Hematopoietic multipotent progenitor cell treated with erythropoietin and hydrocortisone succinate and interleukin-3 and kit ligand, for 8 days (in vitro differentiated cells): ENCODE measurements around the gene NOL3.
"Not testable (repeated sequence)": the region's sequence is repeated elsewhere in the genome, so short reads cannot be mapped to it uniquely, and the experiment has no call there.

Source experiments
- DNase-seq: peaks from one replicate; pipeline ENCODE4 v3.0.0-alpha.2; 2015

Gene NOL3

GRCh38 chr16:67170168-67170948 lies at the start of gene NOL3:
TSS of gene NOL3 (plus strand) at chr16:67170538.
- DNase-seq, result peak; percentile 47

GRCh38 chr16:67122799-67123198 lies 47.5 kb upstream of the NOL3 start:
- not testable (repeated sequence) for DNase-seq

GRCh38 chr16:67128417-67128816 lies 41.9 kb upstream of the NOL3 start:
- DNase-seq, result no peak

GRCh38 chr16:67128887-67129286 lies 41.5 kb upstream of the NOL3 start:
- DNase-seq, result no peak

- DNase-seq, result no peak
Observed at GRCh38 chr16:67129422-67129821, 40.9 kb upstream of the NOL3 start.

- no peak for DNase-seq
Observed at GRCh38 chr16:67137605-67138004, 32.7 kb upstream of the NOL3 start.

- DNase-seq, result no peak
Observed at GRCh38 chr16:67141391-67141790, 28.9 kb upstream of the NOL3 start.

GRCh38 chr16:67142342-67142741 lies 28.0 kb upstream of the NOL3 start:
- DNase-seq, result no peak

- no peak for DNase-seq
Observed at GRCh38 chr16:67144943-67145342, 25.4 kb upstream of the NOL3 start.

GRCh38 chr16:67145746-67146145 lies 24.6 kb upstream of the NOL3 start:
- DNase-seq, result no peak

GRCh38 chr16:67146523-67147357 lies 23.6 kb upstream of the NOL3 start:
- DNase-seq, result no peak

GRCh38 chr16:67147437-67148140 lies 22.7 kb upstream of the NOL3 start:
- no peak for DNase-seq

GRCh38 chr16:67148221-67148620 lies 22.1 kb upstream of the NOL3 start:
- no peak for DNase-seq

GRCh38 chr16:67148656-67149275 lies 21.6 kb upstream of the NOL3 start:
- DNase-seq, result no peak

GRCh38 chr16:67149276-67150046 lies 20.9 kb upstream of the NOL3 start:
- DNase-seq, result no peak

- peak; percentile 57 for DNase-seq
Observed at GRCh38 chr16:67150047-67150832, 20.1 kb upstream of the NOL3 start.

GRCh38 chr16:67150833-67151396 lies 19.4 kb upstream of the NOL3 start, which contains the start of gene B3GNT9:
TSS of gene B3GNT9 (minus strand) at chr16:67150998. CDS start at chr16:67150485, 513 bp downstream.
- DNase-seq, result peak; percentile 60

- DNase-seq, result peak; percentile 25
Observed at GRCh38 chr16:67151431-67152097, 18.8 kb upstream of the NOL3 start.

GRCh38 chr16:67154578-67155294 lies 15.6 kb upstream of the NOL3 start:
- DNase-seq, result no peak
